ENCODE results near the gene ELAPOR1. TPM values are rescaled to one million over a fixed set of nuclear protein-coding genes. Genes with fewer than 3 reads are reported as not detected.

The ELAPOR1 gene, protein sequence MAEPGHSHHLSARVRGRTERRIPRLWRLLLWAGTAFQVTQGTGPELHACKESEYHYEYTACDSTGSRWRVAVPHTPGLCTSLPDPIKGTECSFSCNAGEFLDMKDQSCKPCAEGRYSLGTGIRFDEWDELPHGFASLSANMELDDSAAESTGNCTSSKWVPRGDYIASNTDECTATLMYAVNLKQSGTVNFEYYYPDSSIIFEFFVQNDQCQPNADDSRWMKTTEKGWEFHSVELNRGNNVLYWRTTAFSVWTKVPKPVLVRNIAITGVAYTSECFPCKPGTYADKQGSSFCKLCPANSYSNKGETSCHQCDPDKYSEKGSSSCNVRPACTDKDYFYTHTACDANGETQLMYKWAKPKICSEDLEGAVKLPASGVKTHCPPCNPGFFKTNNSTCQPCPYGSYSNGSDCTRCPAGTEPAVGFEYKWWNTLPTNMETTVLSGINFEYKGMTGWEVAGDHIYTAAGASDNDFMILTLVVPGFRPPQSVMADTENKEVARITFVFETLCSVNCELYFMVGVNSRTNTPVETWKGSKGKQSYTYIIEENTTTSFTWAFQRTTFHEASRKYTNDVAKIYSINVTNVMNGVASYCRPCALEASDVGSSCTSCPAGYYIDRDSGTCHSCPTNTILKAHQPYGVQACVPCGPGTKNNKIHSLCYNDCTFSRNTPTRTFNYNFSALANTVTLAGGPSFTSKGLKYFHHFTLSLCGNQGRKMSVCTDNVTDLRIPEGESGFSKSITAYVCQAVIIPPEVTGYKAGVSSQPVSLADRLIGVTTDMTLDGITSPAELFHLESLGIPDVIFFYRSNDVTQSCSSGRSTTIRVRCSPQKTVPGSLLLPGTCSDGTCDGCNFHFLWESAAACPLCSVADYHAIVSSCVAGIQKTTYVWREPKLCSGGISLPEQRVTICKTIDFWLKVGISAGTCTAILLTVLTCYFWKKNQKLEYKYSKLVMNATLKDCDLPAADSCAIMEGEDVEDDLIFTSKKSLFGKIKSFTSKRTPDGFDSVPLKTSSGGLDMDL
- under 0.01 and 0.24 TPM in 2 replicates for total RNA-seq

DNA sequence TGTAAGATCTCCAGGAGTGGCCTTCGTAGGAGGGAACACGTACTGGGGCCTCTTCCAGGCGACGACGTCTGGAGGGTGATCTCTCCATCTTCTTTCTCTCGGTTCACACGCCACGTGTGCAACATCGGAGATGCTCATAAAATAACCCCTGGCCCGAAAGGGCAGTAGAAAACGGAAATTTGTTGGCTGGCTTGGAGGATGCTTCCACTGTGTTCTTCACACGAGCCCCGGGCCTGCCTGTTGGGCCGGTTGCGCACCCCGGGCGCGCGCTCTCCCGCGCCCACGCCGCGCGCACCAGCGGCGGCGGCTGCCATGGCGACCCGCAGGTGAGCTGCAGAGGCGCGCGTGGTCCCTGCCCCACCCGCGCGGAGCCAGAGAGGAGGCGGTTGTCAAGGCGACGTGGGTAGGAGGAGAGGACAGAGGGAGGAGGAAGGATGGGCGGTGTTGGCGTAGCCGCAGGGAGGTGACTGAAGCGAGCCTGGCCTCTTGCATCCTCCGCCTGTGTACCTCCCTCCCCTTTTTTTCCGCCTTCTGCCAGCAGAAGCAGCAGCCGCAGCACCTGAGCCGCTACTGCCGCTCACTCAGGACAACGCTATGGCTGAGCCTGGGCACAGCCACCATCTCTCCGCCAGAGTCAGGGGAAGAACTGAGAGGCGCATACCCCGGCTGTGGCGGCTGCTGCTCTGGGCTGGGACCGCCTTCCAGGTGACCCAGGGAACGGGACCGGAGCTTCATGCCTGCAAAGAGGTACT is at the start of gene ELAPOR1:
TSS of gene ELAPOR1 (plus strand) at position 526 of the 752 bp plus-strand sequence. CDS start at position 595, 69 bp downstream.

DNA sequence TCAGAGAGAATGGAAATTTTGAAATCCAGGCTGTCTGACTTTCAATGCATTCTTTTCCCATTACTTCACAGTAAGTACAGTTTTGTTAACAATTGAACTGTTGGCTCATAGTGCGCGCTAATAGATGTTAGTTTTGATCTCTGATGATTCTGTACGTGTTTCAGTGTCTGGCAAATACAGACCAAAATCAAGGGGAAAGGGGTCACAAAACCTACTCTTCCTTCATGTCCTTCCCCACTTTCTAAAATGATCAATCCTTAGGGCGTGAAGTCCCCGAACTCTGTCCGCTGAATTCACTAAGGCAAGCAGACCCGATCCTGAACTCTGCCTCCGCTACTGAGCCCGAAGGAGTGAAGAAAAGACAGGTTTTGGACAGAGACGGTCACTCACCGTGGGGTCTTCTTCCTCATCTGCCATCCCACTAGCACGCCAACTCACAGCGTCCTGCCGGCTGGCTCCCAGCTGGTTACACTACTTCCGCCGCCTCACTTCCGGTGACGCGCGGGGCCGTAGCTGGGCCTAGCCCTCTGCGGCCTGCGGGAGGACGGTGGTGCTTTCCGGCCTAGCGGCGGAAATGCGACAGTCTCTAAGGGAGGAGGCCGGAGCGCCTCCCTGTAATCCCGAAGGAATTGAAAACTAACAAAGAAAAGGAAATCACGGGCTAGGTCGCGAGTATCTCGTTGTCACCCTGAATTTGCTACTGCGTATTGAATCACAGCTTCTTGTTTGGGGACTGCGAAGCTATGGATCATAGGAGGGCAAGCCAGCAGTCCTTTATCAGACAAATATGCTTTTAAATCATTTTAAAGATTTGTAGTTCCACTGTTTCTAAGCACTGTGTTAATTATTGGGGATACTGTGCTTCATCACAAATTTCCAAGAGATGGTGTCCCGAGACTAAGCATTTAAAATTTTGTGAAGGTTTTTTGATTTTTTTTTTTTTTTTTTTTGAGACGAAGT is 38.1 kb upstream of the ELAPOR1 start, which contains the start of gene TAF13:
TSS of gene TAF13 (minus strand) at position 473 of the 960 bp plus-strand sequence. CDS start at position 417, 56 bp downstream.

DNA sequence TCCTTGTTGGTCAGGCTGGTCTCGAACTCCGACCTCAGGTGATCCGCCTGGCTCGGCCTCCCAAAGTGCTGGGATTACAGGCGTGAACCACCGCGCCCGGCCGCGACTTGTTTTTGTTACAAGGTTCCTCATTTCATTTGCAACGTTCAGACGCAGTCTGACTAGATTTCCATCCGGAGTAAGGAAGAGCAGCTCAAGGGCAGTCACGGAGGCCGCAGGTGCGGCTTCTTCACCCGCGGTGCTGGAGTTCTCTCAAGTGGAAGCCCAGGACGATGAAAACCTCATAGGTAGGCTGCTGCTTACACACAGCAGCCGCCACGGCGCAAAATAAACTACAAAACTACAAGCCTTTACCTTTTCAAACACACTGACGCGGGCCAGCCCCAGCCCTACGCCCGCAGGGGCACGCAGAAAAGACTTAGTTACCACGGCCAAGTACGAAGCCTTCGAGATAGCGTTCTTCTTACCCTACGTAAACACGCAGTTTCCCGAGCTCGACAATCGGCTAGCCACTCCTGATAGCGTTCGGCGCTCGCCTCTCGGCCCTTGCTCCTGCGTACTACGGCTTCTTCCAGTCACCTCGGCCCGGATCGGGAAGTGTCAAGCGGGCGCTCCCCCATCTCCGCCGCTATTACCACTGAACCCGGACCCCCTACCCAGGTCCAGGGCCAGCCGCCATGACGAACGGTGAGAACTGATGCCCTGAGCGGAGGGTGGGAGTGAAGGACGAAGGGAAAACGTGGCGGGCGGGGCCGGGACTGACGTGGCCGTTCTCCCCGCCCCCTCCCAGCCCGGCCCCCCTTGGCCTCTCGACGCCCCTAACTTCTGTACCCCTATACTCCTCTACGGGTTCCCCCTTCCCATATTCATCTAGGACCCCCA is 23.5 kb upstream of the ELAPOR1 start, which contains the start of gene TMEM167B:
TSS of gene TMEM167B (plus strand) at position 569 of the 882 bp plus-strand sequence. CDS start at position 678, 109 bp downstream.

Other genes with a start within 250 kb of the ELAPOR1 start
- gene GPSM2, start 237.1 kb upstream of the ELAPOR1 start, total RNA-seq = 44.3 and 123 TPM in 2 replicates
- 19.0 and 28.1 TPM in 2 replicates for gene CLCC1, start 150.6 kb upstream of the ELAPOR1 start, total RNA-seq
- gene WDR47, start 72.0 kb upstream of the ELAPOR1 start, total RNA-seq = 16.4 and 24.1 TPM in 2 replicates
- gene TAF13, start 38.1 kb upstream of the ELAPOR1 start, total RNA-seq = 67.4 and 106 TPM in 2 replicates
- 21.0 and 48.6 TPM in 2 replicates for gene TMEM167B, start 23.4 kb upstream of the ELAPOR1 start, total RNA-seq
- 439 and 442 TPM in 2 replicates for gene SARS1, start 99.8 kb downstream of the ELAPOR1 start, total RNA-seq
- 28.4 and 29.6 TPM in 2 replicates for gene CELSR2, start 135.4 kb downstream of the ELAPOR1 start, total RNA-seq
- 0.48 and 1.1 TPM in 2 replicates for gene PSRC1, start 169.0 kb downstream of the ELAPOR1 start, total RNA-seq
- gene MYBPHL, start 192.9 kb downstream of the ELAPOR1 start, total RNA-seq = 0.24 TPM in 1 of 2 replicates, not detected in the other